Ammon's horn (tissue), 1 donor: ENCODE results near the gene EPN1.

Source experiments
- DNase-seq: peaks from one replicate; pipeline ENCODE4 v3.0.0-alpha.2; 2016; ENCODE audit warnings: low spot score

EPN1 gene

GRCh38 chr19:55646889-55647731 lies 27.9 kb upstream of the EPN1 start:
- DNase-seq = no peak

GRCh38 chr19:55647732-55648584 lies 27.1 kb upstream of the EPN1 start, which contains the start of gene CCDC106:
CCDC106 (plus strand) TSS chr19:55648212; CDS start chr19:55649047, 835 bp downstream.
- peak; percentile 82 for DNase-seq

GRCh38 chr19:55648585-55649267 lies 26.3 kb upstream of the EPN1 start:
- DNase-seq = no peak

DNA sequence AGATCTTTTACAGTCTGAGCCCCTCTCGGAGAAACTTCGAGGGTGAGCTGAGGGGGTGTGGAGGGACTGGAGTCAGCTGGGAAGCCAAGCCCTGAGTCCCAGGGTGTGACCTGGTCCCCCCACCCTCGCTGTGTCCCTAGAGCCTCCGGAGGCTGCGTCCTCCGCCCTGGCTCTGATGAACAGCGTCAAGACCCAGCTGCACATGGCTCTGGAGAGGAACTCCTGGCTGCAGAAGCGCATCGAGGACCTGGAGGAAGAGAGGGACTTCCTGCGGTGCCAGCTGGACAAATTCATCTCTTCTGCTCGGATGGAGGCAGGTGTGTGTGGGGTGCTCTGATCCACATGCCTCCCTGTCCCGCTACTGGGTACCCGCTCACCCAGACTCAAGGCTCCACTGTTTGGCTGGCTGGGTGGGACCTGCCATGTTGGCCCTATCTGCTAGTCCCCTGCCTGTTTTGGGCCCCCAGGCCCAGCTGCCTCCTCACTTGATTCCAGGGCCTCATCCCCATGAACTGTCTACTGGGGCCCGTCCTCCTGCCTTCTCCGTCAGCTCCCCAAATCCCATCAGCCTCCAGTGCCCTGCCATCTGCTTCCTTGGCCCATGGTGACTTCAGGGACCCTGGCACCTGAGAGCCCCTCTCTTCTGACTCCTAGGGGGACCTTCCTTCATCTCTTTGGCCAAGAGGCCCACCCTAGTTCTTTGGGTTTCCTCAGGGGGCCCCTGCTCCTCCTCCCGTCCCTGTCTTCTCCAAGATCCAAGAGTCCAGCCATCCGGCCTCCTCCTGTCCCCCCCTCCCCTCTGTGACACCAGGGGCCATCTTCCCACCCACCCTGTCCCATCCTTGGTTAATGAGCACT lies 25.5 kb upstream of the EPN1 start:
- DNase-seq = no peak

GRCh38 chr19:55650126-55650557 lies 24.9 kb upstream of the EPN1 start:
- no peak for DNase-seq

- no peak for DNase-seq
These were observed 24.3 kb upstream of the EPN1 start for GRCh38 chr19:55650602-55651230.

GRCh38 chr19:55651236-55651635 lies 23.8 kb upstream of the EPN1 start:
- DNase-seq = no peak

GRCh38 chr19:55652311-55653128 lies 22.5 kb upstream of the EPN1 start:
- no peak for DNase-seq

DNA sequence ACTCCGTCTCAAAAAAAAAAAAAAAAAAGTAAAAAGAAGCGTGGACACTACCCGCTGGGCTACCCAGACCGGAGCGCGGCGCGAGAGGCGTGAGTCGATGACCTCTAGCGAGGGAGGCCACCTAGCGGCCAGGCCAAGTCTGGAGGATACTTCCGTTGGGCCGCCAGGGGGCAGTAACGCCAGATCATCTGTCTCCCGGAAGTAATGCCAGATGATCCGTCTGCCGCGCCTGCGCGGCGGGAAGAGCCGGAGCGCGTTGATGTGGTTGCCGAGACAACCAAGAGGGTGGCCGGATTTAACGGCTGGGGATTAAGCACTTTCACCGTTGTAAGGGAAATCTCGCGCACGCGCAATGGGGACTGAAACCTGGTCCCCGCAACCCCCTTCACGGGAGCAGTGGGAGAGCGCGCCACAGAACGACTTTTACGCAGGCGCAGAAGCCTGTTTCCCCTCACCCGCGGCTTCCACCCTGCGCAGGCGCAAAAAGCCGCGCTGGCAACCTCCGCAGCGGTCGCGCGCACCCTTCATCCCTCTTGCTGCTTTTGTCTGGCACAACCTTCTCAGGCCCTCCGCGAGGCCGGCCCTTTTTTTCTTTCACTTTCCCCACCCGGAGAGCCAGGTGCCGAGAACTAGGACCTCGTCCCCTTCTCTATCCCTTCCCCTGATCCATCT lies 21.2 kb upstream of the EPN1 start:
- peak; percentile 97 for DNase-seq

DNA sequence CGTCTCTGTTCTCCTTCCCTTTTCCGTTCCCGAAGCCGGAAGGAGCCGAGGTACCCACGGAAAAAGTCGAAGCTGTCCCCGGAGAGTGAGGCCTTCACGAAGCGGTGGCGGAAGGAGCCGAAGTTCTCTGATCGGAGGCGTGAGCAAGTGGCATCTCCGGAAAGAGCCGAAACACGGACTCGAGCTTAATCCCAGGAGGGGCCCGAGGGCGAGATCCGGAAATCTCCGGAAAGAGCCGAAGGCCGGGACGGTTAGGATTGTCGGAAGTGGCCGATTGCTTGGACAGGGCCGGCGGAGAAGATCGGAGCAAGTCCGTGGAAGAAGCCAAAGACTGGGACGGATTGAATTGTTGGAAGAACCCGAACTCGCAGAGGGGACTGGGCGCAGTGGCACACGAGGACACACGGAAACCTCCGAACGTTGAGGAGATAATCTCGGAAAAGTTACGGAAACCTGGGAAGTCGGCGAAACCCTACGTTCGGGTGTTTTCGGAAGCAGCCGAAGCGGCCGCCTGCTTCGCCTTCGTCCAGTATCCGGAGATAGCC lies 20.6 kb upstream of the EPN1 start:
- peak; percentile 97 for DNase-seq

DNA sequence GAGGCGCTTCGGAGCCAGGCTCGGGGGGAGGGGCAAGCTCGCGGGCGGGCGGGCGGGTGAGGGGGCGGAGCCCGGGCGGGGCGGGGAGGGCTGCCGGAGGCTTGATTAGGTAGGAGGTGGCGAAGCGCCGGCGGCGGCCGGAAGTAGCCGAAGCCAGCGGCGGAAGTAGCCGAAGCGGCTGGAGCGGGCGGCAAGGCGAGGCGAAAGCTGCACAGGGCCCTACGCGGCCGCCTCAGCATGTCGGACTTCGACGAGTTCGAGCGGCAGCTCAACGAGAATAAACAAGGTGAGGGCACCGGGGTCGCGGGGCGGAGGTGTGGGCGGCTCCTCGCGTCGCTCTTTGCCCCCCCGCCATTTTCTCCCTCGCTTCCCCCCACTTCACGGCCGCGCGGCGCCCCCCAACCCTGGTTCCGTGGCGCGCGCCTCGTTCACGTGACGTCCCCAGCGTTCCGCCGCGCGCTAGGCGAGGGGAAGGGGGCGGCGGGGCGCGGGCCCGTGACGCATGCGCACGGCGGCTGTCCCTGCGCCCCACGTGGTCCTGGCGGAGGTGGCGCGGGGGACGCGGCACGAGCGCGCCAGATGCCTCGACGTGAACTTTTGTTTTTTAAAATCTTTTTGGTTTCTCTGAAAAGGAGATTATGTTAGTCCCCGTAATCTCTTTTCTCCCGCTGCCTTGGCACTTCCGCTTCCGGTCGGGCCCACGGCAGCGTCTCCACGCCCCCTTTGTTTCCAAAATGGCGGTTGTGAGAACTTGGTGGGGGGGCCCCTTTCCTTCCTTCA lies 20.0 kb upstream of the EPN1 start, which contains the start of gene U2AF2:
Gene U2AF2, plus strand, starts transcription at position 168 of the 780 bp plus-strand sequence. Its CDS starts 70 bp downstream, at position 238.
- DNase-seq = peak; percentile 93

GRCh38 chr19:55655648-55656040 lies 19.4 kb upstream of the EPN1 start:
- DNase-seq = no peak

- no peak for DNase-seq
These were observed 18.5 kb upstream of the EPN1 start for GRCh38 chr19:55656552-55656951.

DNA sequence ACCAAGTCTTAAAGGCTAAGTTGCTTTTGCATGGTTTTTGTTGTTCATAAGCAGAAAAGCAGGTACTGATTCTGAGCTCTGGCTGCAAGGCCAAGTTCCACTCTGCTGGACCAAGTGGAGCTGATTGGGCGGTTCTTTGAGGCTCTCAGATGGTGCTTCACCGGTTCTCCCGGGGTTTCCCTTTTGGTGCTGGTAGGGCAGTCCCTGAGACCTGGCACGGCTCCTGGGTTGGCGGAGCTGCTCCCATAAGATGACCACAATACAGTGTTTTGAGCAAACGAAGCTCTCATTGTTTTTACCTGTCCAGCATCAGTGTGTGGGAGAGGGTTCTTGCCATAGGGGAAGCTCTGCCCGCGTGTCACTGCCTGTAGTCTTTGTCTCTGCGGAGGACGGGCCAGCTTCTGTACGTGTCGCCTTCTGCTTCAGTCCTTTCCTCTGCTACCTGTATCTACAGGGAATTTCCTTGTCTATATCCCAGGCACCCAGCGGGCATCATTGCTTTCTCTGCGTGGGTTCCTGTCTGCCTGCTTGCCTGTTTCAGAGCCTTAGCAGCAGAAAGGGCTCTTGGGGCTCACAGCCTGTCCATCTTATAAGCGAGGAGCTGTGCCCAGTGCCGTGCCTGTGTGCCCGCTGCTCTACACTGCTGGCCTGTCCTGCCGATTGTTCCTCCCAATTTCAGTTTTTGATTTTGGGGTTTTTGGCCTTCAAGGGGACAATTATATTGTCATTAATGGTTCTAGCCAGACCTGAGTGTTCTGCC lies 17.9 kb upstream of the EPN1 start:
- DNase-seq = no peak

DNA sequence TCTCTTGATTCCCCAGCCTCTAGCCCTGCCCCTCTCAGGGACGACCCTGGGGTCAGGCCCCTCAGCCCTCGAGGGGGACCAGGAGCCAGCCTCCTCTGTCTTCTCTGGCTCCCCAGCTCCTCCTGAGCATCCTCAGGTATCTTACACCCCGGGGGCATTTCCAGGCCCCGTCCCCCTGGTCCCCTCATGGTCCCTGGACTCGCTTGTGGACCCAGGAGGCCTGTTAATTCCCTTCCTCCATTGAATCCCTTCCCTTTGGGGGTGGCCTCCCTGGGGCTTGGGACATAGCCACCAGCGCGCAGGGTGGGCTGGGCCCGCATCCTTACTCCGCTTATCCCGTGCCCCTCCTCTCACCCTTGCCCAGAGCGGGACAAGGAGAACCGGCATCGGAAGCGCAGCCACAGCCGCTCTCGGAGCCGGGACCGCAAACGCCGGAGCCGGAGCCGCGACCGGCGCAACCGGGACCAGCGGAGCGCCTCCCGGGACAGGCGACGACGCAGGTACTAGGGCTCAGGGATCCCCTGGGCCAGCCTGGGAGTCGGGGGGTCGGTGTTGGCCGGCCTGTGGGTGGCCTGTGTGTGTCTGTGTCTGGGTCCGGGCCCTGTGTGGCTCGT lies 16.1 kb upstream of the EPN1 start:
- no peak for DNase-seq

DNA sequence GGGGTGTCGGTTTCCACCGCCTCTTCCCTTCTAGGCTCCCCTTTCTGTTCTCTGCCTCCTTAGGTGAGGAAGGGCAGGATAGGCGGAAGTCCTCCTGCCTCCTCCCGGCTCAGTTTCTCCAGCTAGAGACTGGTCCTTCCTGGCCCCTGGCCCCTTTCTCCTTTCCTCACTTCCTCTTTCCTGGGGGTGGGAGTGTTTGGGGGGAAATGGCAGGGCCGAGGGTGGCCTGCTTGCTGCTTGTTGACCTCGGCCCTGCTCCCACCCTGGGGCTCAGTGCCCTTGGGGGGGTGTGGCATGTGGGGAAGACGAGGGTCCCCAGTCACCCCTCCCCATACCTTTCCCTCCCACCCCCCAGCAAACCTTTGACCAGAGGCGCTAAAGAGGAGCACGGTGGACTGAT lies 15.2 kb upstream of the EPN1 start:
- no peak for DNase-seq

DNA sequence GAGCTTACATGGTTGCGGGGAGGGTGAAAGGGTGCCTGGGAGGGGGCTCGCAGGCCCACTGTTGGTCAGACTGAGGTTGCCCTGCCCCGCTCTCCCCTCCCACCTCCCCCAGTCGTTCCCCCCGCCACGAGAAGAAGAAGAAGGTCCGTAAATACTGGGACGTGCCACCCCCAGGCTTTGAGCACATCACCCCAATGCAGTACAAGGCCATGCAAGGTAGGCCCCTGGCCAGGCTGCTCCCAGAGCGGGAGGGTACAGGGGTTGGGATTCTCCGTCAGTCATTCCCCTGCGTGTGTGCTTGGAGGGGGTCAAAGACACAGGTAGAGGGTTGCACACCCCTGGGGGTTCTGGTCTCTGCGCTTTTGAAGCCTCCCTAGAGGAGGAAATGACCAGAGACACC lies 14.6 kb upstream of the EPN1 start:
- no peak for DNase-seq
